Gastroesophageal sphincter (tissue), 4 donors: ENCODE results near the gene CRYGN. TPM values are rescaled to one million over a fixed set of nuclear protein-coding genes. Genes with fewer than 3 reads are reported as not detected.

ENCODE experiments used
- ATAC-seq: fragments of 150-250 bp; one replicate; pipeline ENCODE4 v1.9.1; 2016; ENCODE audit warnings: mild to moderate bottlenecking, moderate library complexity
- H3K27ac ChIP-seq, 4 donors: fragments of 200-600 bp; sonication (generic) in 3 of 4; 1 replicate in 3 of 4; 2 replicates in 1 of 4; pipeline ENCODE4 v1.5.1; 2016 to 2019
- H3K27me3 ChIP-seq: fragments of 200-600 bp; sonication (generic); one replicate; pipeline ENCODE4 v1.5.1; 2019
- H3K36me3 ChIP-seq, 2 donors: fragments of 200-600 bp; sonication (generic); one replicate each; pipeline ENCODE4 v1.5.1; 2019; ENCODE audit warnings: control low read depth in 1 of 2
- H3K4me1 ChIP-seq, 3 donors: fragments of 200-600 bp; sonication (generic); 1 replicate in 2 of 3; 2 replicates in 1 of 3; pipeline ENCODE4 v1.5.1; 2016 to 2019; ENCODE audit warnings: control low read depth in 2 of 3
- H3K4me3 ChIP-seq, 2 donors: fragments of 200-600 bp; sonication (generic); one replicate each; pipeline ENCODE4 v1.5.1; 2019; ENCODE audit warnings: mild to moderate bottlenecking in 1 of 2, moderate library complexity in 1 of 2
- H3K9me3 ChIP-seq, 3 donors: fragments of 200-600 bp; sonication (generic); one replicate each; pipeline ENCODE4 v1.5.1; 2017 to 2019; ENCODE audit warnings: control low read depth in 2 of 3
- EP300 ChIP-seq: sonication (generic); formaldehyde crosslinking; IDR thresholded peaks from one replicate; pipeline ENCODE4 v1.6.1; 2017; ENCODE audit warnings: antibody characterized with exemption, mild to moderate bottlenecking
- POLR2A ChIP-seq, 2 donors: fragments of 450-650 bp; IDR thresholded peaks; one replicate each; pipeline ENCODE4 v1.6.1; 2017; ENCODE audit warnings: antibody characterized with exemption in 2 of 2, mild to moderate bottlenecking in 2 of 2, moderate library complexity in 1 of 2
- POLR2AphosphoS5 ChIP-seq: sonication (generic); formaldehyde crosslinking; IDR thresholded peaks from one replicate; pipeline ENCODE4 v1.6.1; 2017; ENCODE audit warnings: antibody characterized with exemption
- WGBS, 2 donors: methylation state at CpG; one replicate each; pipeline ENCODE4 v1.1.5; 2018; ENCODE audit warnings: low coverage in 1 of 2; 5-methylcytosine and 5-hydroxymethylcytosine counted together
- small RNA-seq, 4 donors: library from RNA; depleted of rRNA; stranded (forward); fragments of <200 nt; gene quantifications; one replicate each; pipeline ENCODE3, GENCODE V24; 2016
- total RNA-seq, 4 donors: library from RNA; depleted of rRNA; stranded (reverse); fragments of >200 nt; gene quantifications; one replicate each; pipeline ENCODE4 v1.1.0, GENCODE V29; 2016
- TF ChIP-seq, protein P1 (sequence below), 4 experiments: fragments of 200-600 bp in 2 of 4; fragments of 450-650 bp in 2 of 4; sonication (generic) in 1 of 4; IDR thresholded peaks; one replicate each; pipeline ENCODE4 v1.5.1; 2017 to 2019; ENCODE audit warnings: antibody characterized with exemption in 4 of 4, mild to moderate bottlenecking in 2 of 4, moderate library complexity in 2 of 4

Gene CRYGN
- total RNA-seq, 4 donors from 2014 or later: 0.27 to 4.4 TPM; not detected in 2

DNA sequence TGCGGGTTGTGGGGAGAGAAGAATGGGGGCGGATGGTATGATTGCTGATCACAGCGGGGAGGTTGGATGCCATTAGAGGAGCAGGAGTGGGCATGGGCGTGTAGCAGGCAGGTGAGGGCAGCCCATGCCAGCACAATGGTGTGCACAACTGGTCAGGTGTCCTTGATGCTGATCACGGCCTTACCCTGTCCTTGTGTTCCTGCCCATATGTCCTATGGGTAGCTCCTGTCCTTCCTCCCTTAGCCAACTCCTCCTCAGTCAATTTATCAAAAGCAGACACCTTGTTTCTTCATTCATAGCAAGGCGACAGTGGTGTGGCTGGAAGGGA is 60.8 kb downstream of the CRYGN start:
- H3K4me1 ChIP-seq: peaks cover 0 to 21% (median 9%) of the 10 kb centered on the region in 3 donors
- ATAC-seq: no peak
- TF ChIP-seq, protein P1, sequence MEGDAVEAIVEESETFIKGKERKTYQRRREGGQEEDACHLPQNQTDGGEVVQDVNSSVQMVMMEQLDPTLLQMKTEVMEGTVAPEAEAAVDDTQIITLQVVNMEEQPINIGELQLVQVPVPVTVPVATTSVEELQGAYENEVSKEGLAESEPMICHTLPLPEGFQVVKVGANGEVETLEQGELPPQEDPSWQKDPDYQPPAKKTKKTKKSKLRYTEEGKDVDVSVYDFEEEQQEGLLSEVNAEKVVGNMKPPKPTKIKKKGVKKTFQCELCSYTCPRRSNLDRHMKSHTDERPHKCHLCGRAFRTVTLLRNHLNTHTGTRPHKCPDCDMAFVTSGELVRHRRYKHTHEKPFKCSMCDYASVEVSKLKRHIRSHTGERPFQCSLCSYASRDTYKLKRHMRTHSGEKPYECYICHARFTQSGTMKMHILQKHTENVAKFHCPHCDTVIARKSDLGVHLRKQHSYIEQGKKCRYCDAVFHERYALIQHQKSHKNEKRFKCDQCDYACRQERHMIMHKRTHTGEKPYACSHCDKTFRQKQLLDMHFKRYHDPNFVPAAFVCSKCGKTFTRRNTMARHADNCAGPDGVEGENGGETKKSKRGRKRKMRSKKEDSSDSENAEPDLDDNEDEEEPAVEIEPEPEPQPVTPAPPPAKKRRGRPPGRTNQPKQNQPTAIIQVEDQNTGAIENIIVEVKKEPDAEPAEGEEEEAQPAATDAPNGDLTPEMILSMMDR (IDR thresholded peaks at IDR 0.05): no peak
- TF ChIP-seq POLR2AphosphoS5 (no peak), POLR2A (IDR thresholded peaks at IDR 0.05) (no peak), EP300 (no peak)
- no peak overlapping the region for H3K27ac ChIP-seq
- H3K36me3 ChIP-seq: peaks cover 0 to 59% of the 10 kb centered on the region in 2 donors
- whole genome bisulfite sequencing, 2 donors: 93 to 96% methylated on average over 2 to 3 of the region's 6 CpGs
- no peaks in the 10 kb centered on the region for H3K9me3 ChIP-seq
- no peak overlapping the region for H3K4me3 ChIP-seq
- peaks cover 35% of the 10 kb centered on the region for H3K27me3 ChIP-seq

Small RNAs within 50 kb of the gene (small RNA-seq; reads per million reads assigned to genes)
- gene MIR3907 (0 reads per million in 4 donors), gene RN7SL76P (0 reads per million in 4 donors)

Other genes with a start within 250 kb of the CRYGN start
- not detected for gene H2BK1, start 229.7 kb downstream of the CRYGN start, total RNA-seq
- 10 to 100 TPM; 30.5 to 43.1 (median 36.5) TPM for gene ABCF2, start 212.9 kb downstream of the CRYGN start, total RNA-seq
- 10 to 100 TPM; 18.0 to 38.1 (median 25.7) TPM for gene CHPF2, start 207.7 kb downstream of the CRYGN start, total RNA-seq
- gene SMARCD3, start 191.4 kb downstream of the CRYGN start, total RNA-seq: 10 to 100 TPM; 23.6 to 45.1 (median 39.8) TPM
- gene NUB1, start 98.3 kb downstream of the CRYGN start, total RNA-seq: 10 to 100 TPM; 50.5 to 60.3 (median 54.8) TPM
- gene WDR86, start 30.1 kb downstream of the CRYGN start, total RNA-seq: 1 to 10 TPM; 2.6 to 8.2 (median 5.9) TPM
- 100 to 1,000 TPM; 107 to 229 (median 155) TPM for gene RHEB, start 79.8 kb upstream of the CRYGN start, total RNA-seq